NCI-H748 (cell line): ENCODE results near the gene CSTB.

Experiments used
- DNase-seq: peaks from one replicate; lab custom pipeline; 2025; ENCODE audit not compliant: unreplicated experiment; lab: John Stamatoyannopoulos, UW

The CSTB gene

GRCh38 chr21:43793243-43793642, 17.1 kb upstream of the CSTB start:
- DNase-seq, result no peak

DNA sequence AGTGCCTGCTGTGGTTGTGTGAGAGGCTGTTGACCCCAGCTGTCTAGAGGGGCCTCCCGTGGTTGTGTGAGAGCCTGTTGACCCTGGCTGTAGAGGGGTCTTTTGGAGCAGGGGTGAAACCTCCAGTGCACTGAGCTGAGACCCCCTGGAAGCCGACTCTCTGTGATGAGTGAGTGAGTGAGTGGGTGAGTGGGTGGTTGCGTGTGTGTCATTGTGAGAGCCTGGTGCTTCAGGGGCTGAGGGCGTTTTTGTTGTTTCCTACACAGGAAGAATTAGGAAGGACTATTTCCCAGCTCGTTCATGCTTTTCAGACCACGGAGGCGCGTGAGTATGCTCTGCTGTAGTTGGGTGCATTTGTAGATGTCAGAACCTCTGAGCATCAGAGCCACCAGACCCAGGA, 16.3 kb upstream of the CSTB start:
- DNase-seq, result no peak

DNA sequence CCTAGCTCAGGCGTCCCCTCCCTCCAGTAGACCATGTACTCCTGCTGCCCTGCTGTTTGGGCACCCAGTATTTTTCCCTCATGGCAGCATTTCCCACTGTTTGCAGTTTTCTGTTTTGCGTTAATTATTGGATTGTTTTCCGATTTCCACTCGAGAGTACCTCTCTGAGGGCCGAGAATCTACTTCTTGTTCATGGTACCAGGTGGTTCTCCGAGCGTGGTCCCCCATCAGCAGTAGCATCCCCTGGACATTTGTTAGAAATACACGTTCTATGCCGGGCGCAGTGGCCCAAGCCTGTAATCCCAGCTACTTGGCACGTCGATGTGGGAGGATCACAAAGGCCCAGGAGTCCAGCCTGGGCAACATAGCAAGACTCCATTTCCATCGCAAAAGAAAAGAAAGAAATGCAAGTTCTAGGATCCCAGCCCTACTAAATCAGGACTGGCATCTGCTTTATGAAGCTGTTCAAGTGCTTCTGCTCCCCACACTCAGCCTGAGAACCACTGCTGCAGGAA, 14.0 kb upstream of the CSTB start:
- no peak for DNase-seq

DNA sequence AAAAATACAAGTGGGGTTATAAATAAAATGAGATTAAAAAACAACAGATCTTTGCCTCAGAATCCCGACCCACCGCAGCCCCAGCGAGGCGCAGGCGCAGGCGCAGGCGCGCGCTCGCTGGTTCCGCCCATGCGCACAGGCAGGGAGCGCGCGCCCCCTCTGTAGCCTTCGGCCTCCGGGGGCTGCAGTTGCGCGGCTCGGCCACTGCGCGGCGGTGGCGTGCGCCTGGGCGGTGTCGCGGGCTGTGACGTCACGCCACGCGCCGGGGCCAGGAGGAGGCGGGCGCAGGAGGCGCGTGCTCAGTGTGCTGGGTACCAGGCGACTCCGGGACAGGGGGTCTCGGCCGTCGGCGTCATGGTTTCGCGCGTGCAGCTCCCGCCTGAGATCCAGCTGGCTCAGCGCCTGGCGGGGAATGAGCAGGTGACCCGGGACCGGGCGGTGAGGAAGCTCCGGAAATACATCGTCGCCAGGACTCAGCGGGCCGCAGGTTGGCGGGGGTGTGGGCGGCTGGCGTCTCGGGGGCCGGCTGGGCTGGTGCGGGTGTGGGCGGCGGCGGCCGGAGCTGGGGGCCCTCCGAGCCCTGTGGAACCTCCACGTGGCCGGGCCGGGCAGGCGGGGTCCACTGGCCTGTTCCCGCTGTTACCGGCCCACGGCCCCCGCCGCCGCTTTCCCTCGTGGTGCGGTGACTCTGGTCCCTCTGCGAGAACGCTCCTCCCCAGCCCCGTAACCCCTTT, 13.3 kb upstream of the CSTB start, which contains the start of gene RRP1:
RRP1 (plus strand) TSS at position 302 of the 734 bp plus-strand sequence; CDS start at position 355, 53 bp downstream.
- peak; percentile 87 for DNase-seq

DNA sequence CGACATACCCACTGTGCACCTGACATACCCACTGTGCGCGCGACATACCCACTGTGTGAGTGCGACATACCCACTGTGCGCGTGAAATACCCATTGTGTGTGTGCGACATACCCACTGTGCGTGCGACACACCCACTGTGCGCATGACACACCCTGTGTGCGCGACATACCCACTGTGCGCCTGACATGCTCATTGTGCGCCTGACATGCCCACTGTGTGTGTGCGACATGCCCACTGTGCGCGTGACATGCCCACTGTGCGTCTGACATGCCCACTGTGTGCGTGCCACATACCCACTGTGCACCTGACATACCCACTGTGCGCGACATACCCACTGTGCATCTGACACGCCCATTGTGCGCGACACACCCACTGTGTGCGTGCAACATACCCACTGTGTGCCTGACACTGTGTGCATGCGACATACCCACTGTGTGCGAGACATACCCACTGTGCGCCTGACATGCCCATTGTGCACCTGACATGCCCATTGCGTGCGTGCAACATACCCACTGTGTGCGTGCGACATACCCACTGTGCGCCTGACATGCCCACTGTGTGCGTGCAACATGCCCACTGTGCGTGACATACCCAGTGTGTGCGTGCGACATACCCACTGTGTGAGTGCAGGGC, 10.8 kb upstream of the CSTB start:
- DNase-seq, result no peak

DNA sequence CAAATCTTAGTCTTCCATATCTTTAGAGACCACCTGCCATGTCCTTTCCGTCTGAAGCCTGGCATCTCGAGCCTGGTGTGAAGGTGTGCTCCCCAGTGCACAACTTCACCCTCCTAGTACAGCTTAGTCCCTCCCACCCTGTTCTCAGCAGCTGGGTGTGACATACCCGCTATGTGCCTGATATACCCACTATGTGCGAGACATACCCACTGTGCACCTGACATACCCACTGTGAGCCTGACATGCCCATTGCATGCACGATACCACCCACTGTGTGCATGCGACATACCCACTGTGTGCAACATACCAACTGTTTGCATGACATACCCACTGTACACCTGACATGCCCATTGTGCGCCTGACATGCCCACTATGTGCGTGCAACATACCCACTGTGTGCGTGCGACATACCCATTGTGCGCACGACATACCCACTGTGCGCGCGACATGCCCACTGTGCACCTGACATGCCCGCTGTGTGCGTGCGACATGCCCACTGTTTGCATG, 10.2 kb upstream of the CSTB start:
- DNase-seq, result no peak

- no peak for DNase-seq
These were observed 9.0 kb upstream of the CSTB start for GRCh38 chr21:43785134-43785533.

GRCh38 chr21:43783098-43783700, 7.1 kb upstream of the CSTB start:
- no peak for DNase-seq

DNA sequence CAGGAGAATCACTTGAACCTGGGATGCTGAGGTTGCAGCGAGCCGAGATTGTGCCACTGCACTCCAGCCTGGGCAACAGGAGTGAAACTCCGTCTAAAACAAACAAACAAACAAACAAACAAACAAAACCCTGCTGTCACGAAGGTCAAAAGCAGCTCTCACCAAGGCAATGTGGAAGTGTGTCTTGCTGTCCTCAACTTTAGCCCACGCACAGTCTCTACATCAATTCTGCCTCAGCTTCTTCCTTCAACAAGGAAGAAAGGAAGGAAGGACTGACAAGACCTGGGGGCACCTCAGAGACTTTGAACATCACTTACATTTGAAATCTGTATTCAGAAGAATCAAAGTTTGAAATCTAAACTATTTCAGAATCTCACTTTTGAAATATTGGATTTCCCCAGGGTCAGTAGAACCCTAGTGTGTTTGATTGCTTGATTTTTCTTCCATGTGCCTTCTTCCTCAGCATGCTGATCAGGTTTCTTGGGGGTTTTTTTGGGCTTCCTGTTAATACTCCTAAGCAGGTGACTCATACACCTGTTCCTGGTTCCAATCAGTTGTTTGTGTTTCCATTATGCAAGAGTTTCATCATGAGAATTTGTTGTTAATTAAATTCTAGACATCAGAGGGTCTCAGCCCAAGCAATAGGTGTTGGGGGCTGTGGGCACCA, 6.5 kb upstream of the CSTB start:
- DNase-seq, result no peak

DNA sequence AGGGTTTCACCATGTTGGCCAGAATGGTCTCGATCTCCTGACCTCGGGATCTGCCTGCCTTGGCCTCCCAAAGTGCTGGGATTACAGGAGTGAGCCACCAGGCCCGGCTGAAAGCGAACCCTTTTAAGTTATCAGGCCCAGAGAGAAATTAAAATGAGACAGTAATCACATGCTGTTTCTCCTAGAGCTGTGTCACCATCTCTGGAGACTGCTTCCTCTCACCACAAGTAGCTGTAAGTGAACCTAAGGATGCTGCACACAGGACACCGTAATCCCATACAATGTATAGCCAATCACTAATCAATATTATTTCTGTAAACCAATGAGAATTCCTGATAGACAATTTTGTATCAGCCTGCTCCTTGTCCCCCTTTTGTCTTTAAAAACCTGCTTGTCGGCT, 5.7 kb upstream of the CSTB start:
- no peak for DNase-seq

GRCh38 chr21:43779660-43780059, 3.6 kb upstream of the CSTB start:
- DNase-seq, result peak; percentile 75

DNA sequence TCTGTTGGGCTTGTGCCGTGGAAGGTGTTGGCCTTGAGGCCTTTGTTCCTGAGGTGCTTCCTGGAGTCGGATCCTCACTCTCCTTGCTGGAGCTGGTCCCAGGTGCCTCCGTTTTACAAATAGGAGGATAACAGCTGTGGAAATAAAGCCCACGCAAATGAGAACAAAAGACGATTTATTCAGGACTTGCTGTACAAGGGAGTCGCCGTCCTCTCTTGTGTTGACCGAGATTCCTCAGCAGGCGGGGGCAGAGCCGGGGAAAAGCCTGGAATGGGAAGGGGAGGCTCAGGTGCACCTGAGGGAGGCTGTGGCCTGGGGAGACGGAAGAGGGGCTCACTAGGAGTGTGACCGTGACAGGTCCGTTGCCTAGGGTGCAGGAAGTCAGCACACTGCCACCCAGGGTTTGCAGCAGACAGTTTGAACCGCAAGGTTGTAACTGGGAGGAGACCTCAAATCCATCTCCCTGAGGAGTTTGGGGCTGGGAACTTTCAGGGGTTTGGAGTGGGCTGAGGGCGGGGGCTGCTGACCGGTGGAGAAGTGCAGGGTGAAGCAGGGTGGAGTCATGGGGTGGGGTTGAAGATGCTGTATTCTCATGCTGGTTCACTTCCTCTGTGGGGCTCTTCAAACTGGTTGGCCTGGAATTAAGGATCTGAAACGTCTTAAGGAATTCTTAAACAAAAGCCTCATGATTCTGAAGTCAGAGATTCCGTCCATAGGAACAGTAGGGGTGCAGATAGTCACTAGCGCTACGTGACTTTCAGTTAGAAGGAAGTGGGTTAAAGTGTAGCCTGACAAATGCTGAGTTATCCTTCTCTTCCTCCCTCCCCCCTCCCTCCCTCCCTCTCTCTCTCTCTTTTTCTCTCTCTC, 2.6 kb upstream of the CSTB start:
- peak; percentile 13 for DNase-seq

DNA sequence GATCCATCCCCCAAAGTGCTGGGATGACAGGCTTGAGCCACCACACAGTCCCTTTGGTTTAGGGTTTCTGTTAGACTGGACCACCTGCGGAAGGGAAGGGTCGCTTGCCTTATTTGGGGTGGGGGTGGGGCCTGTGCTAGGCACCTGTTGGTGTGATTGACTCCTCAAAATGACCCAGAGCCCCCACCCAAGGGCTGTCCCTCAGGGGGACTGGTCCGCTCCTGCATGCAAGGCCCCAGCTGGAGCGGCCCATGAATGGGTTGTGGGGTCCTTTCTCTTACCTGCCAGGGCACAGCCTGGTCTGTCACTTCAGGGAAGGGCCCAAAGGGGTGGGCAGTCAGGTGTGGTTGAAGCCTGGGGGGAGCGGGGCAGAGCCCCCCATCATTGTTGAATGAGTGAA, 1.8 kb upstream of the CSTB start:
- no peak for DNase-seq

DNA sequence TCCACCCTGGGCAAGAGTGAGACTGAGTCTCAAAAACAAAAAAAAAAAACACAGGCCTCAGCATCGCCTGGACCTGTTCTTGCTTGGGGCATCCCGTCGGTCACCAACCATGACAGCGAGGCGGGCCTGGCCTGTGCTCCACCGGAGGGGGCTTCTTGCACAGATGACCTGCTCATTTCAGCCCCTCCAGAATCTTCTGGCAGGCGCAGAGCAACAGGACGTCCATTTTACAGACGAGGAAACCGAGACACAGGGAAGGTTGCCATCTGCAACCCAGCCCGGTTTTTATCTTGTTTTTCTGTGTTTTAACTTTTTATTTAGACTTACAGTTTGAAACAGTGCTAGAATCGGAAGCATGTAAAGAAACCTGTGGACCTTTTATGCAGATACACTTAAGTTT, 918 bp downstream of the CSTB start:
- DNase-seq, result no peak

DNA sequence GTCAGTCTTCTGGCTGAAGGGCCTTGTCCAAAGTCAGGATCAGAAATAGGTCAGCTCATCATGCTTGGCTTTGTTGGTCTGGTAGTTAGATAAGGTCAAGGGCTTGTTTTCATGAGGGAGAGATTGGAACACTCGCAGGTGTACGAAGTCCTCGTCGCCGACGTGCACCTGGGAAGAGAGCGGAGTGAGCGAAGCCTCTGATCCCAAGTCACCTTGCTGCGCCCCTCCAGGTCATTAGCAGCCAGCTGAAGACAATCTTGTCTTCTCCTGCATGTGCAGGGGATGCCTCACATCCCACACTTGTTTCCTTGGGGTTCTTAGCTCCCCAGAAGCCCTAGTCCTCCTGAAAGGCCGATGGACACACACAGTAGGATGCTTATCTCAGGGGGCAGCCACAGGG, 1.9 kb downstream of the CSTB start:
- no peak for DNase-seq

DNA sequence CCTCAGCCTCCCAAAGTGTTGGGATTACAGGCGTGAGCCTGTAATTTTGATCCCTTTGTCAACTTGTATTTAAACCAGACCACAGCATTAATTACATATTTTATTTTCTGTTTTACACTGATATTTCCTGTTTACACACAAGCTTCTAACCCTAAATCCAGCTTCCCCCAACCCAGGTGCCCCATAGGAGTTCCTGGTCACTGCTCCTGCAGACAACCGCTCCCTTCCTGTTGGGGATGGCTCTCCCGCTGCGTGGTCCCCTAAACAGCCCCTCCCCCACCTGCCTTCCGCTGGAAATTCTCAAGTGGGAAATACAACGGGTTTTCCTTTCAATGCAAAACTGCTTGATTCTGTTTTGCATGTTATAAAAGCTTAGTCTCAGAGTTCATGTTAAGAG, 3.7 kb downstream of the CSTB start:
- no peak for DNase-seq

GRCh38 chr21:43771698-43772424, 4.2 kb downstream of the CSTB start:
- DNase-seq, result no peak

DNA sequence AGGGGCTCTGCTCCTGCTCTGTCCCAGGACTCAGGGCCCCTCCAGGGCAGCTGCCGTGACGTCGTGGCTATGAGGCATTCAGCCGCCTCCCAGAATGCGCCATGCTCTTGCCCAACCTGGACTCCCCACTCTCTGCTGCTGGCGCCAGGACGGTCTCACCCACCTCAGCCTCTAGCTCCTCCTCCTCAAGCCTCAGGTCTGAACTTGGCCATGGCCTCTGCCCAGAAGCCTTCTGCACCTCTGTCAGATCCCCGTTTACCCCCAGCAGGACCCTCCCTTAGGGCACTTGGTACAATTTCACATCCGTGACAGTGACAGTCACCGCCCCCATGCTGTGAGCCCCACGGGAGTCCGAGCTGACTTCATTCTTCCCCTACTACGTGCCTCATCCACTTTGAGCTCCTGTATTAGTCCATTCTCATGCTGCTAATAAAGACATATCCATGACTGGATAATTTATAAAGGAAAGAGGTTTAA, 4.9 kb downstream of the CSTB start:
- DNase-seq, result no peak

DNA sequence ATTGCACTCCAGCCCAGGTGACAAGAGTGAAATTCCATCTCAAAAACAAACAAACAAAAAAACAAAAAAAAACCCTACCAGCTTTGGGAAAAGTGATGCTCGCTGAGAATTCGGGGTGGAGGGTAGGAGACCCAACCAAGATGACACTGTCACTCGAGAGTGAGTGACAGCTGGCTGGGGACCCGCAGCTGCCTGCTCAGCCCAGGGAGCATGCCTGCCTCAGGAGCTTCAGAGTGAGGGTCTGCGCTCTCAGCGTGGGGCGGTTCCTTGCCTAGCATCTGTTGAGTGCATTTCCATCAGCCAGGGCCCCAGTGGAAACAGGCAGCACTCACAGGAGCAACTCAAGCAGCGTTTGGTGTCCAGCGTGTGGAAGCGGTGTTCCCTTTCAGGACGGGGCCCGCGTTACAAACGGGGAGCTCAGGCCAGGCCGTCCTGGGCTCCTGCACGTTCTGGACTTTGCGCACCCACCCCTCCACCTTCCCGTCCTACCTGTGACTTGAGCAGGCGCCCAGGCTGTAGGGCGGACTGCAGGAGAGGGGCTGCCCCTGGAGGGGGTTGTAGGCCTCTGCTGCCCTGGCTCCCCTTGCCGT, 5.9 kb downstream of the CSTB start:
- no peak for DNase-seq
